SJSA1 (cell line): ENCODE measurements around the gene REG4. TPM values are rescaled to one million over a fixed set of nuclear protein-coding genes. Genes with fewer than 3 reads are reported as not detected.
"Not testable (repeated sequence)": the region's sequence is repeated elsewhere in the genome, so short reads cannot be mapped to it uniquely, and the experiment has no call there.

Experiments used
- DNase-seq, 2 experiments: peaks; one replicate each; pipeline ENCODE4 v3.0.0-alpha.2; 2015 to 2020; ENCODE audit warnings: low spot score in 2 of 2, low read depth in 1 of 2
- H3K27ac ChIP-seq: fragments of 250-450 bp; sonication (Bioruptor Pico); 2 replicates; pipeline ENCODE4 v1.5.1; 2020; ENCODE audit warnings: mild to moderate bottlenecking, moderate library complexity
- H3K27me3 ChIP-seq: fragments of 250-450 bp; sonication (Bioruptor Pico); replicated peaks from 2 replicates; pipeline ENCODE4 v1.5.1; 2020; ENCODE audit warnings: mild to moderate bottlenecking, moderate library complexity
- H3K36me3 ChIP-seq: fragments of 250-450 bp; sonication (Bioruptor Pico); 2 replicates; pipeline ENCODE4 v1.5.1; 2020; ENCODE audit warnings: mild to moderate bottlenecking
- H3K4me1 ChIP-seq: fragments of 250-450 bp; sonication (Bioruptor Pico); replicated peaks from 2 replicates; pipeline ENCODE4 v1.6.1; 2021; ENCODE audit warnings: mild to moderate bottlenecking
- H3K4me3 ChIP-seq: fragments of 250-450 bp; sonication (Bioruptor Pico); 2 replicates; pipeline ENCODE4 v1.5.1; 2020; ENCODE audit warnings: mild to moderate bottlenecking
- H3K9me3 ChIP-seq: fragments of 250-450 bp; sonication (Bioruptor Pico); replicated peaks from 2 replicates; pipeline ENCODE4 v1.5.1; 2020; ENCODE audit warnings: mild to moderate bottlenecking
- total RNA-seq: library from RNA; depleted of rRNA; stranded (reverse); fragments of >200 nt; shearing (Covaris generic); gene quantifications from 2 replicates; pipeline ENCODE4 v1.2.3, GENCODE V29; 2014; rRNA removed

The REG4 gene
- total RNA-seq: not detected in 2 replicates

- no peaks in the 10 kb centered on the region for H3K9me3 ChIP-seq
Measured at GRCh38 chr1:119811387-119811786, at the start of gene REG4. REG4 (minus strand) TSS chr1:119811460; CDS start chr1:119808769, 2,691 bp downstream.

GRCh38 chr1:119859647-119860046 lies 48.4 kb upstream of the REG4 start:
- Histone ChIP-seq H3K9me3 (no peaks in the 10 kb centered on the region), H3K36me3 (no peaks in the 10 kb centered on the region), H3K27ac (0 out of 2 replicates have a peak overlapping the region, but pooled peaks have one; percentile 28), H3K4me3 (no peak overlapping the region), H3K4me1 (peaks cover 10% of the 10 kb centered on the region), H3K27me3 (no peaks in the 10 kb centered on the region)
- peak in 1 of 2 experiments; percentile 51 for DNase-seq

More at GRCh38 chr1:119811387-119811786, at the start of gene REG4:
- no peak for DNase-seq
- Histone ChIP-seq H3K4me1 (no peaks in the 10 kb centered on the region), H3K27me3 (no peaks in the 10 kb centered on the region; the same call in 1 of the 2 replicates), H3K36me3 (no peaks in the 10 kb centered on the region), H3K27ac (no peak within 1 kb of the TSS), H3K4me3 (no peak within 1 kb of the TSS)

DNA sequence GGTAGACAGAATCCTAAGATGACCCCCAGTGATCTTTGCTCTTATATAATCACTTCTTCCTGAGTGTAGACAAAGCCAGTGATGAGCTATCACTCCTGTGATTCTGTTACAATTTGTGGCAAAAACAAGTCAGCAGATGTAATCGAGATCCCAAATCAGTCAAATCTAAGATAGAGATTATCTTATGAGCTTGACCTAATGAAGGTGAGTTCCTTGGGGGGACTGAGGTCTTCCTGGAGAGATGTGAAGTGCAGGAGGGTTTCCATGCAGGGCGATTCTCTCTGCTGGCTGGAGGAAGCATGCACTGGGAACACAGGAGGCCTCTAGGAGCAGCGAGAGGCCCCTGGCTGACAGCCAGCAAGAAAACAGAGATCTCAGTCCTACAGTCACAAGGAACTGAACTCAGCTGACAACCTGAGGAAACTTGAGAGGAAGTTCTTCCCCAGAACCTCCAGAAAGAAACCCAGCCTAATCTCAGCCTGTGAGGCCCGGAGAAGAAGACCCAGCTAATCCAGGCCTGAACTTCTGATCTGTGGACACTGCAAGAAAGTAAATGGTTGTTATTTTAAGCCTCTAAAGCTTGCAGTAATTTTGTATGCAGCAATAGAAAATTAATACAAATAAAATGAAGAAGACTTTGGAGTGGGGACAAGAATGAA lies 47.4 kb upstream of the REG4 start:
- 0 out of 2 replicates have a peak overlapping the region, but pooled peaks have one; percentile 28 for H3K27ac ChIP-seq
- not testable (repeated sequence) for H3K27me3 ChIP-seq, DNase-seq

GRCh38 chr1:119858126-119858525 lies 46.9 kb upstream of the REG4 start:
- Histone ChIP-seq H3K27me3 (no peaks in the 10 kb centered on the region), H3K36me3 (no peaks in the 10 kb centered on the region)

More for the DNA sequence above, 47.4 kb upstream of the REG4 start:
- H3K36me3 ChIP-seq, H3K9me3 ChIP-seq, H3K4me3 ChIP-seq: not testable (repeated sequence)
- H3K4me1 ChIP-seq: peaks cover 10% of the 10 kb centered on the region

GRCh38 chr1:119853155-119853554 lies 41.9 kb upstream of the REG4 start:
- Histone ChIP-seq H3K36me3 (no peaks in the 10 kb centered on the region), H3K9me3 (no peaks in the 10 kb centered on the region), H3K4me1 (no peaks in the 10 kb centered on the region), H3K27ac (no peak overlapping the region), H3K4me3 (no peak overlapping the region), H3K27me3 (no peaks in the 10 kb centered on the region)
- DNase-seq: no peak

More at GRCh38 chr1:119858126-119858525, 46.9 kb upstream of the REG4 start:
- Histone ChIP-seq H3K9me3 (no peaks in the 10 kb centered on the region), H3K27ac (no peak overlapping the region), H3K4me1 (peaks cover 10% of the 10 kb centered on the region), H3K4me3 (no peak overlapping the region)
- no peak for DNase-seq

DNA sequence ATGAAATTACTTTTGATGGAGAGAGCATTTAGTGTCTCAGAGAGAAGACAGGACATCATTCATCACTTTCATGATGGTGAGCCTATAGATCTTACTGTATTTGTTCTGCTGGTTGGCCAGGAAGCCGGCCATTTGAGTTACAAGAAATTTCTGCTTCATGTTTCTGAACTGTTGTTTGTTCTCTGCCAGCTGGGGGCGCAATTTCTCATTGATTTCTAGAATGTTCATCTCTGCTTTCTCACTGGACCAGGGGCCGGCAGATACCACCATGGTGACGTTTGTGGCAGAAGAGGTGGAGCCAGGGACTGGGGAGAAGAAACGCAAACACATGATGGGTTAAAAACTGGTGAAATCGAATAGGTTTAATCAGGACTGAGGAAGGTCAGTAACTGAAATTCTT lies 32.9 kb upstream of the REG4 start:
- H3K4me1 ChIP-seq, DNase-seq, H3K27me3 ChIP-seq, H3K9me3 ChIP-seq, H3K4me3 ChIP-seq, H3K27ac ChIP-seq, H3K36me3 ChIP-seq: not testable (repeated sequence)

DNA sequence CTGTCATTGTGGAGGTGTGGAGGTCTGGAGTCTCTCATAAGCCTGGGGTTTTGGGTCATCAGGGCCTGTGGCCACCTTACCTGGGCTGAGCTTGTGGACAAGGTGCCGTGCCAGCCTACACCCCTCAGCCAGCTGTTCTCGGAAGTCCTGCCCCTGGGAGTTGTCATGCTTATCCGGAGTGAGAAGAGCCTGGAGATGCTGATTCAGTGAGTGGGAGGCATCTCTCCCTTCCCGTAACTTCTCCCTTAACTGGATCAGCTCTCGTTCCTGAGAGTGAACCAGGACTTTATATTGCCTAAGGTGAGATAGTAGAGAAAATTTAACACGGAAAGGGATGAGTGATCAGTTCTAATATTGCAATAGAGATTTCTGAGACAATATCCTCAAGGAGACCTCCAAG lies 30.0 kb upstream of the REG4 start:
- DNase-seq: no peak
- no peaks in the 10 kb centered on the region for H3K9me3 ChIP-seq
- H3K36me3 ChIP-seq: no peaks in the 10 kb centered on the region
- no peak overlapping the region for H3K4me3 ChIP-seq
- H3K4me1 ChIP-seq: no peaks in the 10 kb centered on the region
- no peak overlapping the region for H3K27ac ChIP-seq
- 0 out of 2 replicates have a peak, but pooled peaks cover 4% of the 10 kb centered on the region for H3K27me3 ChIP-seq

- H3K36me3 ChIP-seq: no peaks in the 10 kb centered on the region
- H3K9me3 ChIP-seq: no peaks in the 10 kb centered on the region
- no peaks in the 10 kb centered on the region for H3K4me1 ChIP-seq
- no peak overlapping the region for H3K27ac ChIP-seq
- no peak overlapping the region for H3K4me3 ChIP-seq
- DNase-seq: no peak
- H3K27me3 ChIP-seq: 0 out of 2 replicates have a peak, but pooled peaks cover 4% of the 10 kb centered on the region
Measured at GRCh38 chr1:119840745-119841144, 29.5 kb upstream of the REG4 start.

GRCh38 chr1:119838236-119838635 lies 27.0 kb upstream of the REG4 start:
- H3K36me3 ChIP-seq: no peaks in the 10 kb centered on the region
- no peak overlapping the region for H3K4me3 ChIP-seq
- no peaks in the 10 kb centered on the region for H3K4me1 ChIP-seq
- H3K9me3 ChIP-seq: no peaks in the 10 kb centered on the region
- no peak overlapping the region for H3K27ac ChIP-seq
- no peak for DNase-seq
- H3K27me3 ChIP-seq: peaks cover 4% of the 10 kb centered on the region; the same call in 1 of the 2 replicates

GRCh38 chr1:119834990-119835389 lies 23.7 kb upstream of the REG4 start:
- DNase-seq: no peak
- no peaks in the 10 kb centered on the region for H3K9me3 ChIP-seq
- H3K27ac ChIP-seq: no peak overlapping the region
- no peaks in the 10 kb centered on the region for H3K4me1 ChIP-seq
- H3K4me3 ChIP-seq: no peak overlapping the region
- no peaks in the 10 kb centered on the region for H3K36me3 ChIP-seq
- peaks cover 4% of the 10 kb centered on the region; the same call in 1 of the 2 replicates for H3K27me3 ChIP-seq

DNA sequence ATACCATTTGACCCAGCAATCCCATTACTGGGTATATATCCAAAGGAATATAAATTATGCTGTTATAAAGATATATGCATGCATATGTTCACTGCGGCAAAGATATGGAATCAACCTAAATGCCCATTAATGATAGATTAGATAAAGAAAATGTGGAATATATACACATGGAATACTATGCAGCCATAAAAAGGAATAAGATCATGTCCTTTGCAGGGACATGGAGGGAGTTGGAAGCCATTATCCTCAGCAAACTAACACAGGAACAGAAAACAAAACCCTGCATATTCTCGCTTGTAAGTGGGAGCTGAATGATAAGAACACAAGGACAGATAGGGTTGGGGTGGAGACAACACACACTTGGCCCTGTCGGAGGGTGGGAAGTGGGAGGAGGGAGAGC lies 19.8 kb upstream of the REG4 start:
- Histone ChIP-seq H3K9me3 (no peaks in the 10 kb centered on the region), H3K4me1 (no peaks in the 10 kb centered on the region), H3K27me3 (peaks cover 3% of the 10 kb centered on the region), H3K4me3 (no peak overlapping the region), H3K36me3 (no peaks in the 10 kb centered on the region), H3K27ac (no peak overlapping the region)
- DNase-seq: no peak

DNA sequence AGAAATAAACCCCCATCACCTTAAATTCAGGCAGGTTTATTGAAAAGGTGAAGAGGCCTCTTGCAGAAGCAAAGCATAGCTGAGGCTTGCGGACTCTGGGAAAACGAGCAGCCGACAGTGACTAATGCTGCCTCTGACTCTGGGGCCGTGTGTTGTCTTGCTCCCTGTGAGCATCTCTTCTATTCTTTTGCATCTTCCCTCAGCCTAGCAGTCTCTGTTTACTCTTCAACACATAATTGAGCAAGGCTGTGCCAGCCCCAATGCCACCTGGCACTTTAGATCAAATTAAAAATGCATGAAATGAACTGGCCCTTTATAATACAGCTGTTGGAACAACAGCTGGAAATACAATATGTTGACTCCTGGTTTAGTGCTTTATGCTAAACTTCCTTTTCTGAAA lies 18.4 kb upstream of the REG4 start:
- Histone ChIP-seq H3K4me1 (no peaks in the 10 kb centered on the region), H3K4me3 (no peak overlapping the region), H3K36me3 (no peaks in the 10 kb centered on the region), H3K9me3 (no peaks in the 10 kb centered on the region), H3K27me3 (peaks cover 3% of the 10 kb centered on the region), H3K27ac (no peak overlapping the region)
- DNase-seq: no peak

- not testable (repeated sequence) for H3K9me3 ChIP-seq, DNase-seq, H3K27ac ChIP-seq, H3K4me1 ChIP-seq, H3K4me3 ChIP-seq, H3K27me3 ChIP-seq, H3K36me3 ChIP-seq
Measured at GRCh38 chr1:119829006-119829405, 17.7 kb upstream of the REG4 start.

- no peak for DNase-seq
- peaks cover 3% of the 10 kb centered on the region; the same call in 1 of the 2 replicates for H3K27me3 ChIP-seq
- H3K4me3 ChIP-seq: no peak overlapping the region
- no peaks in the 10 kb centered on the region for H3K36me3 ChIP-seq
- H3K4me1 ChIP-seq: no peaks in the 10 kb centered on the region
- H3K9me3 ChIP-seq: no peaks in the 10 kb centered on the region
- no peak overlapping the region for H3K27ac ChIP-seq
Measured at GRCh38 chr1:119828266-119828665, 17.0 kb upstream of the REG4 start.
